ENCODE results near the gene EHMT1. TPM values are rescaled to one million over a fixed set of nuclear protein-coding genes. Genes with fewer than 3 reads are reported as not detected.
A peak's percentile ranks its signal among the peaks of the same experiment; 100 is the strongest.
"Not testable (repeated sequence)": the region's sequence is repeated elsewhere in the genome, so short reads cannot be mapped to it uniquely, and the experiment has no call there.

The EHMT1 gene
- polyA plus RNA-seq, 10 donors, result 35.8 to 56.6 (median 46.2) TPM

GRCh38 chr9:137691646-137692351, 73.0 kb downstream of the EHMT1 start:
- no peak for DNase-seq

- DNase-seq, result no peak
These were observed 75.6 kb downstream of the EHMT1 start for GRCh38 chr9:137694236-137694959.

GRCh38 chr9:137694962-137695875, 76.4 kb downstream of the EHMT1 start:
- DNase-seq, result peak in 2 of 3 donors; percentile 37 to 50

GRCh38 chr9:137696136-137696925, 77.5 kb downstream of the EHMT1 start:
- no peak for DNase-seq

- no peak for DNase-seq
These were observed 78.4 kb downstream of the EHMT1 start for GRCh38 chr9:137697193-137697592.

- no peak for DNase-seq
These were observed 79.0 kb downstream of the EHMT1 start for GRCh38 chr9:137697832-137698231.

- no peak for DNase-seq
These were observed 82.1 kb downstream of the EHMT1 start for GRCh38 chr9:137700911-137701310.

- no peak for DNase-seq
These were observed 84.0 kb downstream of the EHMT1 start for GRCh38 chr9:137702615-137703379.

- DNase-seq, result no peak
These were observed 85.2 kb downstream of the EHMT1 start for GRCh38 chr9:137703842-137704508.

GRCh38 chr9:137705443-137705863, 86.6 kb downstream of the EHMT1 start:
- no peak for DNase-seq

GRCh38 chr9:137705906-137706305, 87.1 kb downstream of the EHMT1 start:
- DNase-seq, result no peak

GRCh38 chr9:137707361-137707760, 88.6 kb downstream of the EHMT1 start:
- no peak for DNase-seq

GRCh38 chr9:137708590-137709284, 89.9 kb downstream of the EHMT1 start:
- no peak for DNase-seq

- no peak for DNase-seq
These were observed 90.8 kb downstream of the EHMT1 start for GRCh38 chr9:137709411-137710101.

GRCh38 chr9:137710704-137711103, 91.9 kb downstream of the EHMT1 start:
- no peak for DNase-seq

GRCh38 chr9:137711678-137712105, 92.9 kb downstream of the EHMT1 start:
- DNase-seq, result no peak

GRCh38 chr9:137715321-137715720, 96.5 kb downstream of the EHMT1 start:
- DNase-seq, result no peak

GRCh38 chr9:137715866-137716693, 97.3 kb downstream of the EHMT1 start:
- not testable (repeated sequence) for DNase-seq

Measured in muscle of back (tissue), 11 donors.